MCF 10A (cell line): ENCODE data around the gene PTPRG. TPM values are rescaled to one million over a fixed set of nuclear protein-coding genes. Genes with fewer than 3 reads are reported as not detected.

Source experiments
- BruUV-seq: library from RNA; stranded (reverse); fragments of 400-500 nt; replicated peaks from 2 replicates; lab custom pipeline; 2021; lab: Mats Ljungman, UMichigan
- CTCF ChIA-PET: fragments of 300-600 bp; sonication (Branson Sonifier 250); formaldehyde crosslinking; extraction: SDS; loops from one replicate; lab custom pipeline; 2021; ENCODE audit warnings: antibody characterized with exemption, inconsistent platforms; lab: Yijun Ruan, JAX
- POLR2A ChIA-PET: fragments of 300-600, 350-650 bp; sonication (Branson Sonifier 250); formaldehyde crosslinking; extraction: SDS; loops from one replicate; lab custom pipeline; 2020; ENCODE audit warnings: antibody characterized with exemption, inconsistent platforms; lab: Yijun Ruan, JAX
- DNase-seq: peaks from one replicate; pipeline ENCODE4 v3.0.0-alpha.2; 2018; ENCODE audit not compliant: unreplicated experiment
- H3K27ac Mint-ChIP-seq: one replicate; pipeline ENCODE4 v1.8.0; 2022; ENCODE audit warnings: mild to moderate bottlenecking, low read depth, mixed read lengths; ENCODE audit not compliant: unreplicated experiment
- H3K27me3 Mint-ChIP-seq: one replicate; pipeline ENCODE4 v1.8.0; 2022; ENCODE audit warnings: mixed read lengths; ENCODE audit not compliant: insufficient read depth, unreplicated experiment
- H3K36me3 Mint-ChIP-seq: one replicate; pipeline ENCODE4 v1.8.0; 2022; ENCODE audit warnings: mild to moderate bottlenecking, moderate library complexity, mixed read lengths; ENCODE audit not compliant: insufficient read depth, unreplicated experiment
- H3K4me1 Mint-ChIP-seq: one replicate; pipeline ENCODE4 v1.8.0; 2022; ENCODE audit warnings: mixed read lengths; ENCODE audit not compliant: insufficient read depth, unreplicated experiment
- H3K4me3 Mint-ChIP-seq: one replicate; pipeline ENCODE4 v1.8.0; 2022; ENCODE audit warnings: mild to moderate bottlenecking, moderate library complexity, mixed read lengths; ENCODE audit not compliant: unreplicated experiment
- H3K9me3 Mint-ChIP-seq: one replicate; pipeline ENCODE4 v1.8.0; 2022; ENCODE audit warnings: mixed read lengths; ENCODE audit not compliant: unreplicated experiment
- intact Hi-C: fragments of 100-400 bp; cut with micrococcal nuclease; formaldehyde crosslinking; loops from 2 replicates; pipeline ENCODE4 v1.14.1; 2022
- total RNA-seq: library from RNA; stranded (reverse); gene quantifications from 2 replicates; pipeline ENCODE4 v1.2.3, GENCODE V29; 2022
- TF ChIP-seq, protein P1 (sequence below): fragments of 200-600 bp; IDR thresholded peaks from one replicate; pipeline ENCODE4 v1.8.0; 2022; ENCODE audit warnings: antibody characterized with exemption, mild to moderate bottlenecking; ENCODE audit not compliant: unreplicated experiment

The PTPRG gene
- total RNA-seq, 1 experiment from 2014 or later, result 54.5 TPM

DNA sequence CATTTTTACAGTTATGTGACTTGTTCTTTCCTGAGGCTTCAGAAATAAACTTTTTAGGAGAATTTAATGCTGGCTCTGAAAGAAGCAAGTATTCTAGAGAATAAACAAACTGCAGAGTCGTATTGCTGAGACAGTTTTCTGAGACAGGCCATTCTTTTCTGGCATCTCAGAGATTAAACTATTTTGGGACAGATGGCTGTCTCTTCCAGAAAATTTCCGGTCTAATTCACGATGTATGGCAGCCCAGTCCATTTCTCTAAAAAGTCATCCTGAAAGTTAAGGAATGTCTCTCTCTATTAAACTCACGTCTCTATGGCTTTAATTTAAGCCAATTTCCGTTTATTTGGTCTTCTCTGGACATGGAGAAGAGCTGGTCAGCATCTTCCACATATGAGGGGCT is 603.4 kb downstream of the PTPRG start:
- ChIA-PET CTCF (interaction anchor here (1.6 kb wide), 1 partner anchor 23 kb away, joined by 5 read pairs; no protein-coding TSS in a partner anchor), POLR2A (no interaction called here)
- Mint-ChIP-seq H3K36me3 (no peaks in the 10 kb centered on the region), H3K4me1 (peaks cover 15% of the 10 kb centered on the region), H3K27ac (no peak overlapping the region), H3K9me3 (no peaks in the 10 kb centered on the region), H3K27me3 (no peaks in the 10 kb centered on the region), H3K4me3 (no peak overlapping the region)
- TF ChIP-seq, protein P1, sequence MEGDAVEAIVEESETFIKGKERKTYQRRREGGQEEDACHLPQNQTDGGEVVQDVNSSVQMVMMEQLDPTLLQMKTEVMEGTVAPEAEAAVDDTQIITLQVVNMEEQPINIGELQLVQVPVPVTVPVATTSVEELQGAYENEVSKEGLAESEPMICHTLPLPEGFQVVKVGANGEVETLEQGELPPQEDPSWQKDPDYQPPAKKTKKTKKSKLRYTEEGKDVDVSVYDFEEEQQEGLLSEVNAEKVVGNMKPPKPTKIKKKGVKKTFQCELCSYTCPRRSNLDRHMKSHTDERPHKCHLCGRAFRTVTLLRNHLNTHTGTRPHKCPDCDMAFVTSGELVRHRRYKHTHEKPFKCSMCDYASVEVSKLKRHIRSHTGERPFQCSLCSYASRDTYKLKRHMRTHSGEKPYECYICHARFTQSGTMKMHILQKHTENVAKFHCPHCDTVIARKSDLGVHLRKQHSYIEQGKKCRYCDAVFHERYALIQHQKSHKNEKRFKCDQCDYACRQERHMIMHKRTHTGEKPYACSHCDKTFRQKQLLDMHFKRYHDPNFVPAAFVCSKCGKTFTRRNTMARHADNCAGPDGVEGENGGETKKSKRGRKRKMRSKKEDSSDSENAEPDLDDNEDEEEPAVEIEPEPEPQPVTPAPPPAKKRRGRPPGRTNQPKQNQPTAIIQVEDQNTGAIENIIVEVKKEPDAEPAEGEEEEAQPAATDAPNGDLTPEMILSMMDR, result no peak
- BruUV-seq, result no TSS peak
- intact Hi-C loops, result no loop called here
- DNase-seq, result no peak

GRCh38 chr3:62167566-62168262 is 606.3 kb downstream of the PTPRG start:
- ChIA-PET POLR2A (no interaction called here), CTCF (interaction anchor here (0.6 to 1.3 kb wide), 3 partner anchors 19 to 33 kb away, joined by 3 to 5 read pairs (median 3); no protein-coding TSS in a partner anchor)
- TF ChIP-seq, protein P1, result no peak
- Mint-ChIP-seq H3K27me3 (no peaks in the 10 kb centered on the region), H3K4me3 (no peak overlapping the region), H3K36me3 (peaks cover 6% of the 10 kb centered on the region), H3K27ac (no peak overlapping the region), H3K4me1 (peaks cover 4% of the 10 kb centered on the region), H3K9me3 (no peaks in the 10 kb centered on the region)
- intact Hi-C loops, result no loop called here
- BruUV-seq, result no TSS peak
- no peak for DNase-seq

DNA sequence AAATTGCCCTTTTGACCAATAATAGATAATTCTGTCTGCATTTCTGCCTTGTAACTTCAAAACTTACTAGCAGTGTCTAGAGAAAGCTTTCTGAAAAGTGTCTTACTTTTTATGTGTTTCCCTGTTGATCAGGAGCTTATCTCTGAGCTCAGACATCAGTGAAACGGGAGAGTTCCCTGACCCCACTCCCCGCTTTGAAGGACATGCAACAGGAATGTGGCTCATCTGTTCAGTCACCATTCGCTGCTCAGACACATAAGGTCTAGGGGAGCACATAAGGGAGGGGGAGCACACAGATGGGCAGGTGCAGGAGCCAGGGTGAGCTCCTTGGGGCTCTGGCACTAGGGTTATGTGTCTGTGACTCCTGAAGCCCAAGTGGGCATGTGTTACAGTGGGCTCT is 607.0 kb downstream of the PTPRG start:
- peaks cover 6% of the 10 kb centered on the region for H3K36me3 Mint-ChIP-seq
- POLR2A ChIA-PET, result no interaction called here
- no TSS peak for BruUV-seq

More for the DNA sequence above, 607.0 kb downstream of the PTPRG start:
- Mint-ChIP-seq H3K9me3 (no peaks in the 10 kb centered on the region), H3K4me1 (peaks cover 4% of the 10 kb centered on the region), H3K4me3 (no peak overlapping the region), H3K27me3 (no peaks in the 10 kb centered on the region), H3K27ac (no peak overlapping the region)
- TF ChIP-seq, protein P1, result no peak
- DNase-seq, result no peak
- CTCF ChIA-PET, result interaction anchor here (0.6 to 1.3 kb wide), 2 partner anchors 19 to 1894 kb away, joined by 3 to 5 read pairs; no protein-coding TSS in a partner anchor
- intact Hi-C loops, result no loop called here
